Ramos (cell line): ENCODE data around the gene KCNN3.

Source experiments
- in situ Hi-C: fragments of 300-500 bp; cut with MboI; formaldehyde crosslinking; loops from one replicate; pipeline ENCODE4 v1.14.3; 2022; ENCODE audit warnings: low sequenced_read_pairs; ENCODE audit not compliant: unreplicated experiment

KCNN3 gene

DNA sequence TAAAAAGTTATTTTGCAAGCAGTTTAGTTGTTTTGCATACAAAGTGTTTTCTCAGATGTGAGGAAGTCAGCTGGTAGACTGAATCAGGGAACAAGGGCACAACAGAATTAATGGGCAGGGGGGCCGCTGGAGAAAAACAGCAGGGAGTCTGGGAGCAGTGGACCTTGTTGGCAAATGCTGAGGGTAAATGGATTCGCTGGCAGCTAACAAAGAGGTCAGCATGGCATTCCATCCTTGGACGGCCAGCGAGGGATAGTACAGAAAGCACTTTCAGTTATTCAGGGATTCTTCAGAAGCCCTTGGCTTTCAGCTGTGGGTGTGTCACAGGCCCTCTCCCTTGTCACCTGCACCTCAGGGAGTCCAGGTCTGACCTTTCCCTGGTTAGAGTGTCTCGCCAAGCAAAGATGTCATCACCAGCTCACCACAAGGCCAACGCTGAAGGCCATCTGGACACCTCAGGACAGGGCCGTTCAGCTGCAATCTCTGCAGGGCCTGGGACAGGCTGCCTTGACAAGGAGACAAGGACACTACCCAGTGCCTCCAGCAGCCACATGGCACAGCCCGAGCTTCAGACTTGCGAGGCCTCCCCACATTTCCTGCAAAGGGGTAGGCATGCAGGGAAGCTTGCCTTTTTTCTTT, 90.4 kb downstream of the KCNN3 start:
- in situ Hi-C loops, result no loop called here

DNA sequence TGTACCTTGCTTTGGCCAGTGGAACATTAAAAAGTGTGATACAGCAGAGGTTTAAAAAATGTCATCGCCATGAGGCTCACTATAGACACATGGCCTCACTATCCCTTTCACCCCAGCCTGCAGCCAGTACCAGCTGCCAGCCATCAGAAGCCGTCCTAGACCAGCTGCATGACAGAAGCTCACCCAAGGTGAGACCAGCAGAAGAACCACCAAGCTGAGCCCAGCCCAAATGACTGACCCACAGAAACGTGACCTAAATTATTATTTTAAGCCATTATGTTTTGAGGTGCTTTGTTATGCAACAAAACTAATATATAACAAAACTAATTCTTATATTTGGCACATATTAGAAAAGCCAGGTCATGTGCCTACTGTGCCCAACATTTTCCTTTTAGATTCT, 91.1 kb downstream of the KCNN3 start:
- in situ Hi-C loops, result no loop called here

DNA sequence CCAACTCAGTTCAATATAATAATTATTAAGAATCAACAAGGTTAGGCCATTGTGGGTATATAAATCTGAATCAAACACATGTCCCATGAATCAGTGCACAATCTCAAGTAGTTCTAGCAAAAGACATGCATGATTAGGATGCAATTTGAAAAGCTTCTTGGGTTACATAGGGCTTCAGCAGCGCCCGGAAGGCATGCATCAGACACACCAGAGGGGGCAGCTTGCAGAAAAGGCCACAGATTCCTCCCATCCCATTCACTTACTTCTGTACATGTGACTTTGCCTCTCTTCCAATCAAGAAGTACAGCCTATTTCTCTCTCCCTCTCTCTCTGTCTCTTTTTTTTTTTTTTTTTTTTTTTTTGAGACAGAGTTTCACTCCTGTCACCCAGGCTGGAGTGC, 91.8 kb downstream of the KCNN3 start:
- in situ Hi-C loops, result no loop called here

DNA sequence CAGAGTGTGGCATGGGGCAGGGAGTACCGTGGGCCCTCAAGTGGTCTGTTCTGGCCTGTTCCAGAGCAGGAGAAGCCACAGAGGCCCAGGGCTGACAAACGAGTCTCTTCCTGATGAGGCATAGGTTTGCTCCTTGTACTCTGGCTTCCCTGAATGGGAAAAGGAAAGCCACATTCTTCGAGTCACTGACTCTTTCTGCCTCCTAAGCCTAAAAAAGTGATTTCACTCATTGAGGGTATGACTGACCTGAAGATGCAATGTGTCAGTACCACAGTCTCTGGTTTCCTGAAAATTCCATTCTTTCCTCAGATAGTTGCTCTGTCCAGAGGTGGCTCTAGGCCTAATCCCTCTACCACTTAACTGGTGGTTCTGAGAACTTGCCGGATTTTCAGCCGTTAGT, 92.3 kb downstream of the KCNN3 start:
- in situ Hi-C loops, result no loop called here

DNA sequence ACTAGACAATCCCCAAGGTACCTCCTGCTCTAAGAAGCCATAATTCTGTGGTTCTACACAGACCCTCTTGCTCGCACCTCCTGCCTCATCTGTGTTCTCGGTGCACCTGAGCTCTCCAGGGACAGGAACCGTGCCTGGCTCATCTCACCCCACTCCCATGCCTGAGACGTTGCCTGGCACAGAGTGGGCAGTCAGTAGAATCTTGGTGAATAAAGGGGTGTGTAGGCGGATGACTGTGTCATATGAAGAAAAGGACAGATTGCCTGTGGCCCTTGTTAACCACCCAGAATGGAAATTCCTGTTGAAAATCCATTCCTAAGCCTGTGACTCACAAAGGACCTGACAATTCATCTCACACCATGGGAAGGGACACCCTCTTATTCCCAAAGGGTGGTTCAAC, 92.9 kb downstream of the KCNN3 start:
- in situ Hi-C loops, result no loop called here

DNA sequence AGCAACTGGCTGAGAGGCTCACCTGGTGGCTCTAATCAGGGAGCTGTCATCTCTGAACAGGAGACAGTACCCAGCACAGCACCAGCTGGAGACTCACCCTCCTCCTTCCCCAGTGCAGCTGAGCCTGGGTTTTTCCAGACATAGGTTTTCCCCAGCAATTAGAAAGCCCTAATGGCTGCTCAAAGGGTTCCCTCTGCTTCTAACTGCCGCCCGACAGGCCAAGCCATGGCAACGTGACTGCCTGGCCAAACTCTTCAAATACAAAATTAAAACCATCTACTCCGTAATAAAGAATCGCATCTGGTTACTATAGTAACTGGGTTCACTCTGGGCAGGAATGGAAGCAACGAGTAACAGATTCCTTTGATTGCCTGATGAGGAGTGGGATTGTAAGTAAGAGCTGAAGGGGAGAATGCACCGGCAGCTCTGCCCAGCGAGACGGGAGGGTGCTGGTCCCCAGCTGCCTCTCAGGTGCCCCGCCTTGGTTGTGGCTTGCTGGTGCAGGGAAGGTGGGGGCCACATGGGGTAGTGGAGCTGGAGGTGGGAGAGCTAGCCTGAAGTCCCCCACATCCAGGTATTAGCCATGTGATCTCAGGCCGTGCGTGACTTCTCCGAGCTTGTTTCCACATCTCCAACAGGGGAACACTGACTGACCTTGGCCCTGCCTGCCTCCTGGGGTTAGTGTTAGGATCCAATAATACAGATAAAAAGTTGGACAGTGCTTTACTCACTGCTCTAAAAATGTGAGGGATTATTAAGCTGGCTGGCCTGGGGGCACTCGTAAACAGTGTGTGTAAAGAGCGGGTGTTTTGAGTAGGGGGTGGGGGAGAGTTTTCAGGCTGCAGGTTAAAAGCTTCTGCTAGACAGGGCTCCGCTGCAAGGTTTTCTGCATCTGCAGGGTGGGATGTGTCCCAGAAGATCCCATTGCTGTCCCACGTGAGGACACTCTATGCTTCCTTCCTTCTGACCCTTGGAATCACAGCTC, 94.2 kb downstream of the KCNN3 start:
- in situ Hi-C loops, result no loop called here

DNA sequence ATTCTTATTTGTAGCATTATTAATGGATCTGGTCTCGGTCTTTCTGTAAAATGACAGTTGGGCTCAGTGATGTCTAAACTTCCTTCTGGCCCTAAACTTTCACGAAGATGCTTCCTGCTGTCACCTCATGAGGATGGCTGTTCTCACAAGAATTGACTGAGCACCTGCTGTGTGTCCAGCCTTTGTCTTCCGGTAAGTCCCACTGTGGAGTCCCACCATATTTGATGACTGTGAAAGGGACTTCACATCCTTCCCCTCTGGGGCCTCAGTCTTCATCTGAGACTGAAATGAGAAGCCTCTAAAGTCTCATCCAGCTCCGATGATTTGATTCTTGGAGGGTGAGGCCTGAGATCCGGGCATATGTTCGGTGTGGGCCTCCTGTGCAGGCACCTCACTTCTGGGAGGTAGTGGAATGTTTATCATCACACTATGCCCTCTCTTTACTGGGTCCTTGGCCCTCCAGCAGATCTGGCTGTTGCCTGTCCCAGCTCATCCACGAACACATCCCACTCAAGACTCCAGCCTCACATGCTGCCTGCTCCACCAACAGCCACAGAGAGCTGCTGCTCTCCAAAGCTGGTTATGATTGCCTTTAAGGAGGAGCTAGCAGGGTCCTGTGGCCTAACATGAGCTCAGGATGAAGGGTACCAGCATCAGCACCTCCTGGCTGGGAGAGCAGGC, 95.8 kb downstream of the KCNN3 start:
- in situ Hi-C loops, result loop anchor here (5.0 kb wide), 1 partner anchor 103 kb away; no protein-coding TSS in a partner anchor

DNA sequence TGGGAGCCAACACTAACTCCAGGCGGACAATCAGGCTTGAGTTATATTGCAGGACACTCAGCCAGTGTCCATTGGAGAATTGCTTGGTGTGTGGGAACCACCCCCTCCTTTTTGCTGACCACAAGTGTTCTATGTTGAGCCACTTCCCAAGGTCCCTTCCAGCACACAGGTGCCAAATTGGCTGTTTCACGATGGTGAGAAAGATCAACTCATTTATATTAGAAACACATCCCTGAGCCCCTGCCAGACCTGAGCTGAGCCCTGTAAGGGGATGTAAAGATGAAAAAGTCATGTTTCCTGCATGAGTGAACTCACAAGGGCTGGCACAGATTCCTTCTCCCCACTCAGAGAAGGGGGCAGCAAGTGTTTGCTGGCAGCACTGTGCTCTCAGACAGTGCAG, 96.5 kb downstream of the KCNN3 start:
- in situ Hi-C loops, result loop anchor here (5.0 kb wide), 1 partner anchor 104 kb away; no protein-coding TSS in a partner anchor

DNA sequence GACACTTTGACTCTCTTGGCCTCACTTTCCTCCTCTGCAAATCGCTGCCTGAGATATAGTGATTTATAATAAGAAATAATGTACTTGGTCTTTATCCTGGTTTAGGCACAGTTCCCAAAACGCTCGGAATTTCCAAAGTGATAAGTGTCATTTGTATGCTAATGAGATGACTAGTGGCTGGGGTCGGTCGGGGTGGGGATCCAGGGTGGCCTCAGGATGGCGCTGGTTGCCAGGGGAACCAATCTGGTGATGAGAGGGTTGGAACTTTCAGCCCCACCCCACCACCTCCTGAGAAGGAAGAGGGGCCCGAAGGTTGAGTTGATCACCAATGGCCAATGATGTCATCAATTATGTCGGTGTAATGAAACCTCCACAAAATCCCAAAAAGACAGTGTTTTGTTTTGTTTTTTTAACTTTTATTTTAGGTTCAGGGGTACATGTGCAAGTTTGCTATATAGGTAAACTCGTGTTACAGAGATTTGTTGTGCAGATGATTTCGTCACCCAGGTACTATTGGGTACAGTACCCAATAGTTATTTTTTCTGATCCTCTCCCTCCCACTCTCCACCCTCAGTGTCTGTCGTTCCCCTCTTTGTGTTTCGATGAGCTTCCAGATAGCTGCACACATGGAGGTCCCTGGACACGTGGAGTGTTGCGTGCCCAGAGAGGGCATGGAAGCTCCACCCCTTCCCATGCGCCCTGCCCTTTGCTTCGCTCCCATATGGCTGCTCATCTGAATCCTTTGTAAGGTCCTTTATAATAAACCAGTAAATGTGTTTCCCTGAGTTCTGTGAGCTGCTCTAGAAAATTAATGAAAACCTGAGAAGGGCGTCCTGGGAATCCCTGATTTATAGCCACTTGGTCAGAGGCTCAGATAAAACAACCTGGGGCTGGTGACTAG, 97.2 kb downstream of the KCNN3 start:
- in situ Hi-C loops, result loop anchor here (5.0 kb wide), 1 partner anchor 104 kb away; no protein-coding TSS in a partner anchor

DNA sequence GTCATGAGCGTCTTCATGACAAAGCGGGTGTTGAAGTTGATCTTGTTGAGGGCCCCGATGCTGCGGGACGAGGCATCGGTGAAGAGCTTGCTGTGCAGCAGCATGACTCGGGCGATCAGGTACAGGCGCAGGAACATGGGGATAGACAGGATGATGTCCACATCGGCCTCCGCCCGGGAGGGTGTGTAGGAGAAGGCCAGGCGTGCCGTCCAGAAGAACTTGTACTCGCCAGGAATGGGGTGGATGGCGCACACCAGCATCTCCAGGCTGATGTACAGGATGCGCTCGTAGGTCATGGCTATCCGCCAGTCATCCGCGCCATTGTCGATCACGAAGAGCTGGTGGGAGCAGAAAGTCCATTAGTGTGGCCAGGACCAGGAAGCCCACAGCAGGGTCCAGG, 98.0 kb downstream of the KCNN3 start:
- in situ Hi-C loops, result loop anchor here (5.0 kb wide), 1 partner anchor 105 kb away; no protein-coding TSS in a partner anchor

DNA sequence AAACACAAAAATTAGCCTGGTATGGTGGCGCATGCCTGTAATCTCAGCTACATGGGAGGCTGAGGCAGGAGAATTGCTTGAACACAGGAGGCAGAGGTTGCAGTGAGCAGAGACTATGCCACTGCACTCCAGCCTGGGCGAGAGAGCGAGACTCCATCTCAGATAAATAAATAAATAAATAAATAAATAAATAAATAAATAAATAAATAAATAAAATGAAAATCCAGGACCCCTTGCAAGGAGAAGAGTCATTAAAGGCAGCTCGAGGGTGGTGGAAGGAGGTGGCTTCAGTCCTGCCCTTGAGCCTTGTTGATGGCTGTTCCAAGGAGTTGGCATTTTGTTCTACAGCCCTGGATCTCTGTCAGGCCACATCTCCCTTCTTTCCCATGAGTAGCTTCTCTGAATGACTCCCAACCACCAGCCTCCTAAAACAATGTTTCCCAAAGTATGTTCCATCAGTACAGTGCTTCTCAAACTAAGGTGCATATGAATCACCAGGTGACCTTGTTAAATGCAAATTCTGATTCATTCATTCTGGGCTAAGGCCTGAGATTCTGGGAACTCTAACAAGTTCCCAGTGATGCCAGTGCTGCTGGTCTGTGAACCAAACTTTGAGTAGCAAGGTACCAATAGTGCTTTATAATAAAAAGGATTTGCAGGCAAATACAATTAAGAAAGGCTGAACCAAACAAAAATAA, 99.0 kb downstream of the KCNN3 start:
- in situ Hi-C loops, result loop anchor here (5.0 kb wide), 1 partner anchor 106 kb away; no protein-coding TSS in a partner anchor

DNA sequence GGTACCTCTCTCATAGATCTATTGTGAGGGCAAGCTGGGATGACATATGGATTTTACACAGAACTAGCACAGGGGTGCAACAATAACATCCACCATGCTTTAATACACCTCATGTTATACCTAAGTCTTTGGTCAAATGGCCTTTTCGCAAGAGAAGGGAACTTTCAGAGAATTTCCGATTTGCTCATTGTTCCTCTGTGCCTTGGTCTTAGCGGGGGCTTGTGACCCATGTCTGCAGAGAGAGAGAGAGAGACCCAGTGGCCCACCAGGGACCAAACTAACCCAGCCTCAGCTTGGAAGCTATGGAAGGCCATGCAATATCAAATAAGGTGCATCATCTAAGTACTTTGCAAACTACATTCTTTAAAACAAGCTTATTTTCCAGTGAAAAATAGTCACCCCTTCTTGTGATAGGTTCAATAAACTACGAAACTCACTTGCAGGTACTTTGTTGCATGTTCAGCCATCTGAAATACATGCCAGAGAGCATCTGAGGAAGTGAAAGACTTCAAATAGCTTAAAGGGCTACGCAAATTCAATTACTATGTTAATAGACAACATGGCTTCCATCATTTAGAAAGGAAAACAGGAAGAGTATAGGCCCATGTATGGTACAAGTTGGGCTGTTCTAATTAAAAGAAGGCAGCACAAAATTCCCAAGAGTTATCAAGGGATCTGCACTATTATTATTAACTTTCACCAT, 100.7 kb downstream of the KCNN3 start:
- in situ Hi-C loops, result no loop called here

DNA sequence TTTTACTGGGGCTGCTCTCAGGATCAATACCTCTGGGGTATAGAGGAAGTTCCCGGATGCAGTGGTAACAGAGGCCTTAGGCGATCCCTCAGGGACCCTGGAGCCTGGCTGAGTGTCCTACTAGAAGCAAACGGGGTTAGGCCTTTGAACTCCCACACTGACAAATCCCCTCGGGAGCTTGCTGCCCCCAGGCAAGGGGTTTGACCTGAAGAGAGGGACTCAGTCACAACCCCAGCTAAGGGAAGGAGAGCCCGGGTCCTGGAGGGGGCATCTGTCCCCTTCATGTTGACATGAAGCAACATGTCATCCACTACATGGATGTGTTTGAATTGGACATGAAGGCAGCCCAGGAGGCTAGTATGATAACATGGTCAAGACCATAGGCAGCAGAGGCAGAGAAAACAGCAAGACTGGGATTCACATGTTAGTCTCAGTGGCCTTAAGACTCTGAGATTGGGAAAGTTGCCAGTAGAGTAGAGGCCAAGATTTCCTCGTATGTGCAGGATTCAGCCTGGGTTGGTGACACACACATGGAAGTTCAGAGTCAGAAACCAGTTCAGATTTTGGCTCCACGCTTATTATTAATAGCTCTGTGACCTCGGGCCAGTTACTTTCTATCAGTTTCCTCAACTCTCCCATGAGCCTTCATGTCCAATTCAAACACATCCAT, 101.5 kb downstream of the KCNN3 start:
- in situ Hi-C loops, result no loop called here

DNA sequence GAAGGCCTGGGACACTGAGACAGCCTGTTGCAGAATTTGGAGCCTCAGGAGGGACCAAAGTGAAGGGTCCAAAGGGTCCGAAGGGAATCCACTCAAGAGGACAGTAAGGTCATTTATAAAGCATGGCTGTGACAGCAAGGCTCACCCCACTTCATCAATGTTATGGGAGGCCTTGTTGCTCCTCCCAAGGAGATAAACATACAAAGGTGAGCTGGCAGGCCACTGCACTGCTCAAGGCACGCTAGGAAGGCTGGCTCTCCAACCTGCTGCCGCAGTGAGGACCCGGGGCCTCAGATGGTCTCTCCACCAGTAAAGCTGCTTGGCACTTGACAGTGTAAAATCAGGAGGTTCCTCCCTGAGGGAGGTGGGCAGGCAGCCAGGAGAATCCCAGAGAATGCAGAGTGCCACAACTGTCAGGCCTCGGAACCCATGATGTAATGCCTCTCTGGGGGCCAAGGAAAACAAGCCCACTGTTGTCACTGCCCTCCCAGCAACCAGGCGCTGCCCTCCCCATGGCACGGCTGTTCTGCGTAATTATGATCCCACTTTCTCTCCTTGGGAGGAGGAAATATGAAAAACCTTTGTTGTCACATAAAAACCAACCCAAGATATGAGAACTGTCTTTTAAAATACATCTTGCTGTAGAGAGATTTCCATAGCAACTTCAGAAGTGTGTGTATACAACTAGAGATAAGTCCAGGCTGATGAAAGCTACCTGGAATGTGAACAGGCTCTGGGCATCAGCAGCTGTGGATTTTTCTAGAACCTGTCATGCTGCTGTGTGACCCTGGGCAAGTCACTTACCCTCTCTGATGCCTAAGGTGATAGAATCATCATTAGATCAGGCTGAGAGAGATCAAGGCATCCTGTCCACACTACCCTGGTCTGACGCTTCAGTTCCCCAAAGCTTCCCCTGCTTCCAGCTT, 102.5 kb downstream of the KCNN3 start:
- in situ Hi-C loops, result no loop called here

DNA sequence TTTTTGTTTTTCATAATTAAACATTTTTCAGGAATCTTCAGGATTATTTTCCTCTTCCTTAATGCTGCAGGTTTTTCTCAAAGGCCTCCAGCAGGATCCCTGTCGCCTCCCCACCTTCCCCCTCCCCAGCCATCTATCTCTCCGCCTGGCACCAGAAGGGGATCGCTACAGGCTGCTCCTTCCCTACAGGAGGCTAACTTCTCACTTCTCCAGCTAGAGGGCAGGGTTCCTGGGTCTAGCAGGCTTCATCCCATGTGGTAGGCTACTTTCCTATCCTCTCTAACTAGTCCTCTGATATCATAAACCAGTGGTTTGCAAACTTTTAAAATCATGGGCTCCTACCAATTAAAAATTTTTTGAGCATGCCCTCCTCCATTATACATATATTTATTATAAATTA, 104.1 kb downstream of the KCNN3 start:
- in situ Hi-C loops, result no loop called here

DNA sequence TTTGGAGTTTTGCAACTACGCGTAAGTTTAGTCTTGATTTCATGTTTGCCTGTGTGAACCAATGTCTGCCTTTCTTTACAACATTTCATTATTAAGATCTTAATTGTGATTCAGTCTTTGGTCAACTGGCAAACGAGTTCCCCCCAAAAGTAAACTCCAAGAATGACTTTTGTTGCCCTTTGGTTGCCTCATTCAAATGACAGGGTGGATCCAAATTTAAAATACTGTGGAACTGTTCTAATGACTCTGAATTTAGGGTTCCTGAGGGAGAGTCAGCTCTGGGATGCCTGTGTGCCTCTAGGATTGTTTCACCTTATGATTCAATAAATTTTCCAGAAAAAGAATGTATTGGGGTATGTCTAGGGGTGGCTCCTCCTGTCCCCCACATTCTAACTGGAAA, 105.3 kb downstream of the KCNN3 start:
- in situ Hi-C loops, result no loop called here

DNA sequence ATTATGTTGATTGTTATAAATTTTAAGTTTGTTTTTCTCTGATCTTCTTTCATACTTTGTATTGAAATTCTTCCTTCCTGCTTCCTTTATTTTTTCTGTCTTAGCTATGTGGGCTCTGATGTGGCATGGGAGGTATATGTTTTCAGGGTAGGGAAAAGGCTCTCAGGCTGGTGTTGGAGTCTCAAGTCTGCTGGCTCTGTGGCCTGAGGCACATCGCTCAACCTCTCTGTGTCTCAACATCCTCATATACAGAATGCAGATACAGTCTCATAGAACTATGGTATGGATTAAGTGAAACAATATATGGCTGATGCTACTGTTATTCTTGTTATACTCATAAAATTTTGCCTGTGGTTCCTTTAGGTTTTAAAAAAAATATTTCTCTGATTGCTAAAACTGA, 105.9 kb downstream of the KCNN3 start:
- in situ Hi-C loops, result no loop called here
